Measurements from ENCODE around the gene ACTR8.
"Not testable (repeated sequence)": the region's sequence is repeated elsewhere in the genome, so short reads cannot be mapped to it uniquely, and the experiment has no call there.

ACTR8 gene

DNA sequence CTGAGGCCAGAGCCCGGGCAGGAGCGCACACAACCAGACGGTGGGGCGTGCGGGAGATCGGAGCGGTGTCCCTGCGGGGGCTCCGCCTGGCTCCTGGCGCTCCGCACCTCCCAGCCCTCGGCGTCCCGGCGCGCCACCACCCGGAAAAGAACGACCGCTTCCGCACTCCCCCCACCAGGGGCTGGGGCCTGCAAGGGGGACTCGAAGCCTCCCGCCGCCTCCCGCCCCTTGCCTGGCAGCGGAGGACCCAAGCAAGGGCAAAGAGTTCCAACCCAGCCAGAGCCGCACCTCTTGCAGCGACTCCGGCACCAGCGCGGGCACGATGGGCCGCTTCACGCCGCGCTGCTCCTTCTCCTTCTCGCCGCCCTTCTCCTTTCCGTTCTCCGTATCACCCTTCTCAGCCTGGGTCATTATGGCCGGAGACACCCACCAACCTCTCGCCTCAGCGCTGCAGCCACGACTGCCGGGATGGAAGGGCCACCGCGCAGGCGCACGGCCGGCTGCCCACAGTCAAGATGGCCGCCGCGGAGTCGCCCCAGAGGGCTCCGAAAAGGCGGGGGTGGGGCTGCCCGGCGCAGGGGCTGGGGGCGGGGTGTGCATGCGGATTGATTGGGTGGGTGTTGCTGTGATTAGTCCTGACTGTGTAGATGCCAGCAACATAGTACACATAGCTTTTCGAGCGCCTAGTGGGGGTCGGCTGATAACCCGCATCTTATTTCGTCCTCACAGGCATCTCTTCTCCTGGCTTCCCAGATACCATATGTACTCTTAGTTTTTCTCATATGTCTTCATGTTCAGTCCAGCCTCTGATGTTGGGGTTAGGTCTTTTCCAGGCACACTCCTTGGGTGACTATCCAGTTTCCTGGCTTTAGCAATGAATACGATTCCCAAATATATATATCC is at the start of gene ACTR8:
ACTR8 (minus strand) TSS at position 462 of the 903 bp plus-strand sequence; CDS start at position 411, 51 bp downstream.
- peak; percentile 87 for DNase-seq (ENCODE audit: low read depth)

- not testable (repeated sequence) for DNase-seq (ENCODE audit: low read depth)
Measured at GRCh38 chr3:53927208-53927872, 45.4 kb upstream of the ACTR8 start.

GRCh38 chr3:53921296-53921695 is 39.3 kb upstream of the ACTR8 start:
- peak; percentile 41 for DNase-seq (ENCODE audit: low read depth)

DNA sequence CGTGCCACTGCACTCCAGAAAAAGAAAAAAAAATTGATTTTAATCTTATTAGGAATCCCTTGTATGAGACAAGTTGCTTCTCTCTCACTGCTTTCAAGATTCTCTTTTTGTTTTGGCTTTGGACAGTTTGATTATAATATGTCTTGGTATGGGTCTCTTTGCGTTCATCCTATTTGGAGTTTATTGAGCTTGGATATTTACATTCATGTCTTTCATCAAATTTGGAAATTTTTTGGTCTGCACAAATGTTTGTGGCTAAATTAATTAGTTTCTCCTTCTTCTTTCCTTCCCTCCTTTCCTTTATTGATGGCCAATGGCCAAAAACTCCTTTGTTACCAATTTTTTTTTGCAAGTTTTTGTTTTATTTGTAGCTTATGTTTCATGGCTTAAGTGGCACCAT is 37.8 kb upstream of the ACTR8 start:
- DNase-seq (ENCODE audit: low read depth), result no peak

GRCh38 chr3:53913401-53913800 is 31.4 kb upstream of the ACTR8 start:
- DNase-seq (ENCODE audit: low read depth), result no peak

- no peak for DNase-seq (ENCODE audit: low read depth)
Measured at GRCh38 chr3:53902711-53903110, 20.8 kb upstream of the ACTR8 start.

DNA sequence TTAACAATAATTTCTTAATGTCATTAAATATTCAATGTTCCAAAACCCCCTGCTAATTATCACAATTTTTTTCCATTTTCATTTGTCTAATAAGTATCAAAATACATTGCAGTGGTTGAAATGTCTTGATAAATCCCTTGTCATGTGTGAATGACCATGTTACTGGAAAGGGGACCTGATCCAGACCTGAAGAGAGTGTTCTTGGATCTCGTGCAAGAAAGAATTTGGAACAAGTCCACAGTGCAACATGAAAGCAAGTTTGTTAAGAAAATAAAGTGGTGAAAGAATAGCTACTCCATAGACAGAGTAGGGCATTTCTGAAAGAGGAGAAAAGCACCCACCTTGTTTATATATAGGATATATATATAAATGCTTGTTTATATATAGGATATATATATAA is 20.1 kb upstream of the ACTR8 start:
- DNase-seq (ENCODE audit: low read depth), result no peak

DNA sequence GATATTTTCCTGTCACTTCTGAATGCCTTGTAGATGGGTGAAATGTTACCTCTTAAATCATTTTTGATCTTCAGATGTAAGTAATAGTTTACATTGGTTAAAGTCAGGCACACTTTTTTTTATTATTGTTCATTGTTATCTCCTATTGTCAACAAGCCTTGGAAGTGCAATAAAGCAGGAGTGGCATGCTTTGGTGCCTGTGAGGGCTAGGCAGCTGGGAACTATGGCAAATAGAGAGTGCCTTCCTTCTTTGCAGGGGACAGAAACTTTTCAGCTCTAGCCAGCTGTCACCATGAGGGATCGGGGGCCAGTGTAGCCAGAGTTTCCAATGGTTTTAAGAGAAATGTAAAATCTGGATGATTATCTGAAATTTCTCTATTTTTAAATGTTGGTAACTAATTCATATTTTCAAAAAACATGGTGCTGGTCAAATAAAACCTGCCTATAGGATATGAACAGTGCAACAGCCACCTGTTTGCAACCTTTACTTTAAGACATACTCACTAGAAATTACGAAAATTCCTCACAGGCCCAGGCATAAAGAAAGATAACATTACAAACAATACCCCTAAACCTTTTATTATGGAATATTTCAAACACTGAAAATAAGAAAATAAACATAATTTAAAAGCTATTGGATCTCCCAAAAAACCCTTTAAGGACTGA is 18.8 kb upstream of the ACTR8 start:
- no peak for DNase-seq (ENCODE audit: low read depth)

DNA sequence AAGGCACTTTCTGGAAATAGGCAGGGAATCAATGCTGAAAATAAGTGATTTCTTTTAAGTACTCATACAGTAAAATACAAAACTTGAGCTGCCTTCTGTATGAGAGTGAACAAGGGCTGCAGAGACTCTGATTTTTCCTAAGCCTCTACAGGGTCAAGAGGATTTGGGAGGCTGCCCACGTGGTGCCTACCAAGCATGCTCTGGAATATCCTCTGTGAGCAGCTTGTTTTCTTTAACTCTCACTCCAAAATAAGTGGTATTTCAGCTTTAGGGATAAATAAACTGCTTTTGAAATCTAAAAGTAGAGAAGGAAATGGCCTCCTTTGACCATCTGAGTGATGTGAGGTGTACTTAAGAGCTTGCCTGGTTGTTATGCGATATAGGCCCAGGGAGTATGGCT is 17.8 kb upstream of the ACTR8 start:
- no peak for DNase-seq (ENCODE audit: low read depth)

DNA sequence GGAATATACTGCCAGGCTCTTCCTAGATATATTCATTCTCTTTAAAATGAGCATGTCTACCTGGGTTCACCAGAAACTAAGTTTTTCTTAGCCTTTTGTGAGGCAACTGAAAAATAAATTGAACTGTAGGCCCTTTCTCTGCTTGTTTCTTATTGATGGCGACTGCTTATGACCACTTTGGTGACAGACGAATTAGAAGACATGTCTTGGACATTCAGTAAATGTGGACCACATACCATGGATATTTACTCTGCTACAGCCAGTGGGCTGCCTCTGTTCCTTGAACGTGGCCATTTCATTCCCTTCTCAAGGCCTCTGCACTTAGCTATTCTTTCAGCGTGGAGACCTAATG is 10.3 kb upstream of the ACTR8 start:
- no peak for DNase-seq (ENCODE audit: low read depth)

DNA sequence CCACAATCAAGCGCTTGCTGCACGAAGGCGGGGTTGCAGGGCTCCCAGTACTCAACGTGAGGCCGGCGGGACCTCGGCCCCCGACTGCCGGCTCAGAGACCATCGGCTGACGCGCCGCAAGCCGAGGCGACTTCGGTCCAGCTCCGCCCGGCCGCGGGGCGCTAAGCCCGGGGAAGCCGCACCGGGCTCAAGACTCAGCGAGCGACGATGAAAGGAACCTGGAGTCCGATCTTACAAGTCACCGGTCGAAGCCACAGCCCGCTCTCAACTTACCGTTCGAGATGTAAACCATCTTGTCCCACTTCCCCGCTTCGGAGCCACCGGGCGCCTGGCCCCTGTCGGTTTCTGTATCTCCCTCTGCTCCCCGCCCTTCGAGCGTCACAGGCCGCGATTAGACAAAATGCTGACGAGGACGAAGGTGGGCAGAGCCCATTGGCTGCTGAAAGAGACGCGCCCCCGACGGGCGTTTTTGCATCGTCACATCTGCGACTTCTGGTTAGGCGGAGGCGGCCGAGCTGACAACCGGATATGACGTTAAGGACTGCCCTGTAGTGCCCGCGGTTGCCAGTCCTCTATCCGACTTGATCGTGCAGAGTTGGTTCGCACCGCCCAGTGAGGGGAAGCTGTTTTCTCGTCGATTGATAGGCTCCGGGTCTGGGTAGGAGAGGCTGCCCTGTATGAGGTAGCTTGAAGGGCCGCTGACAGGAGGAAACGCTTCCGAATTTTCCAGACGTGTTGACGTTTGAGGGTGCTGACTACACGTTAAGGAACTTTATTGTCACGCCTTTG is 9.7 kb upstream of the ACTR8 start, which contains the start of gene SELENOK:
SELENOK (minus strand) TSS at position 363 of the 789 bp plus-strand sequence.
- peak; percentile 100 for DNase-seq (ENCODE audit: low read depth)

- peak; percentile 23 for DNase-seq (ENCODE audit: low read depth)
Measured at GRCh38 chr3:53890726-53891475, 8.9 kb upstream of the ACTR8 start.

DNA sequence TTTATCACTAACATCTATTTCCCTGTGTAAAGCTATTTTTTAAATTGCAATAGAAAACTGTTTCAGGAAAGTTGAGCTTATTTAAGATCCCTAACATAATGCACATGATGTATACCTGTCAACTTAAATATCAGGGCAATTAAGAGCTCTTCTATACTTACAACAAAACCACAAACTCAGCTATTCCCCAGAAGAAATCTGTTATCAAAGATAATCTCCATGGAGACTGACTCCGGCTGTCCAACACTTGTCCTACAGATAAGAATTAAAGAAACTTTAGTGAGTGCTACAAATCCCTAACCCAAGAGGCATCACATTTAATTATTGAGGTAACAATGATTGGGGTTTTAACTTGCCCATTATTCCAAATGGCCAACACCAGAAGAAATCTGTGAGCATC is 6.3 kb upstream of the ACTR8 start:
- DNase-seq (ENCODE audit: low read depth), result no peak

DNA sequence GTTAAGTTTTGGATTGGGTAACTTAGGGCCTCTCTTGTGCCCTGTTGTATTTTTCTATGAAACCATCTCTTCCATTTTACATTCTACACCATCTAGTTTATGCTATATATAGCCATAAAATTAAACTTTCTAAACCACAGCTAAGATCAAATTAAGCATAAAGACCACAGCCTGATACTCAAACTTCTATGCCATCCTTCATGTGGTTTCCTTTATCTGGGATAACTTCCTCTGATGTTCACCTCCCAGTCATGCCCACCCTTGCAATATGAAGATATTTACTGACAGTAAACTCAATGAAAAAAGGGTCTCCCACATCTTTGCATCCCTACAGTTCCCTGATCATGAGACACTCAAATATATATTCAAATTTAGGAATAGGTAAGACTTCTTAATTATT is 5.5 kb upstream of the ACTR8 start:
- DNase-seq (ENCODE audit: low read depth), result no peak

DNA sequence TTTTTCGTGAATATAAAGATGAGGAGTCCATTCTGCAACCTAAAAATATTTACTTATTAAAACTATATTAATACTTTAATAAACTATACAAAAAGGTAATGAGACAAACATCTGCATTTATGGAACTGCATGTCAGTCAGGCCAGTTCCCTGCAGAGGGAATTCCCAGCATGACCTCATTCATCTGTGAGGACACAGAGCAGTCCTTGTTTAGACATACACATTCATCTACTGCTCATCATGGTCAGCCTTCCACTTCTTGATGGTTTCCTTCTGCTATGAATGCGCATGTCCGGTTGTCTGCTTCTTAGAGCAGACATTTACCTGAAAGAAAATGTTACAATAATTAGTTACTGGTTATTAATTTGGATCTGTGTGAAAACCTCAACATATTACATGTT is 3.3 kb upstream of the ACTR8 start:
- no peak for DNase-seq (ENCODE audit: low read depth)

DNA sequence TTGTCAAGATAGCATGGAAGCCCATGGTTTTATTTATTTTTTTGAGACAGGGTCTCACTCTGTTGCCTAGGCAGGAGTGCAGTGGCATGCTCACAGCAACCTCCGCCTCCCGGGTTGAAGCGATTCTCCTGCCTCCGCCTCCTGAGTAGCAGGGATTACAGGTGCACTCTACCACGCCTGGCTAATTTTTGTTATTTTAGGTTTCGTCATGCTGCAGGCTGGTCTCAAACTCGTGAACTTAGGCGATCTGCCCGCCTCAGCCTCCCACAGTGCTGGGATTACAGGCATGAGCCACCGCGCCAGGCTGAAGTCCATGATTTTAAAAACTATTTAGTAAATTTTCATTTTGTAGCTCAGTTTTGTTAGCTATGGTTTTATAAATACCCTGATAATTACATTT is 2.7 kb upstream of the ACTR8 start:
- DNase-seq (ENCODE audit: low read depth), result no peak

- DNase-seq (ENCODE audit: low read depth), result no peak
Measured at GRCh38 chr3:53883008-53883407, 1.1 kb upstream of the ACTR8 start.

- DNase-seq (ENCODE audit: low read depth), result peak; percentile 66
Measured at GRCh38 chr3:53880396-53881345, 1.3 kb downstream of the ACTR8 start.

- no peak for DNase-seq (ENCODE audit: low read depth)
Measured at GRCh38 chr3:53865732-53866499, 16.0 kb downstream of the ACTR8 start.
